Measurements from ENCODE around the gene ILKAP. TPM values are rescaled to one million over a fixed set of nuclear protein-coding genes. Genes with fewer than 3 reads are reported as not detected.
A peak's percentile ranks its signal among the peaks of the same experiment; 100 is the strongest.

Gene ILKAP
- polyA plus RNA-seq, 1 of the 3 experiments (the other 2 are of a cell fraction) = 49.2 TPM

DNA sequence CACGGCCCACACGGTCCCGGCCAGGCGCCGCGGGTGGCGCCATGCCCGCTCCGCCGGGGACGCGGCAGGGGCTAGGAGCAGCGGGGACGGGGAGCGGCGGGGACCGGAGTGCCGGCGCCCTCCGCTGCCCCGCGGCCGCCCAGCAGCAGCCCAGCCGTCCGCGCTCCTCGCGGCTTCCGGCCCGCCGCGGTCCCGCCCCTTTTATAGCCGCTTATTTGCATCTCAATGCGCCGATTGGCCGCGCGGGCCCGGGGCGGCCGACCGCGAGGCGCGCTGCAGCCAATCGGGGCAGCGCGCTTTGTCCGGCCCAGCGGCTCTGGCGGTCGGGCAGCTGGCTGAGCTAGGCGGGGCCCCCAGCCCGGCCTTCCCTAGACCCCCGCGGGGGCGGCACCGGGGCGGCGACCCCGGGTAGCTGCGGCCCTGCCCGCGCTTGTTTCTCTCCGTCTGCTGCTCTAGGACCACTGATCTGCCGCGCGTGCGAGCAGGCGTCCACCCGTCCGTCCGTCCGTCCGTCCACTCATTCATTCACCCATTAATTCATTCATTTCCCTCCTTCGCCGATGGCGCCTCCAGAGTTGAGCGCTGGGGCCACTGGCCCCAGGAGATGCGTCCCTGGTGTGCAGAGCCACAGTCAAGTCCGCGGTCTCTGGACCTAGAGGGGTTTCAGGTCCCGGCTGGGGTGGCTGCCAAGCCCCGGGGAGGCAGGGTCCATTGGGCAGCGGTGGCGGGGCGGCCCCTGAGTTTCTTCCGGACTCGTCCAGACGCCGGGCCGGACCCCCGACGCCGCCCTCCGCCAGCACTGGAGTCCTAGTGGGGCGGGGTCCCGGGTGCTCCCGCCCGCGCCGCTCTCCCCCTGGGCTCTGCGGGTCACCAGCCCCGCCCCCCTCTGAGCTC lies 36.6 kb upstream of the ILKAP start, which contains the start of gene HES6:
HES6 (minus strand) TSS at position 176 of the 894 bp plus-strand sequence; CDS start at position 43, 133 bp downstream.
- no peaks in the 10 kb centered on the region for H3K9me3 ChIP-seq
- peak within 1 kb of the TSS; percentile 90 for H2AFZ ChIP-seq (ENCODE audit: low read depth)
- ChIA-PET CTCF (interaction anchor here (0.8 to 2.5 kb wide), 6 partner anchors 16 to 382 kb away, joined by 3 to 17 read pairs (median 4); no protein-coding TSS in a partner anchor), POLR2A (interaction anchor here (0.7 to 1.1 kb wide), 3 partner anchors 178 to 354 kb away, joined by 3 read pairs; no protein-coding TSS in a partner anchor)
- DNase-seq = peak; percentile 98
- no peaks in the 10 kb centered on the region for H3K9me2 ChIP-seq
- no peaks in the 10 kb centered on the region; the same call in 1 of the 2 replicates for H3K27me3 ChIP-seq (ENCODE audit: insufficient read depth)
- peaks cover 0 to 28% of the 10 kb centered on the region in 2 experiments; a peak in 1 of 4 replicates for H3K4me1 ChIP-seq (ENCODE audit: control insufficient read depth in 1 of 2, insufficient read depth in 2 of 2, low read depth in 1 of 2, low read length in 1 of 2)
- peaks cover 3% of the 10 kb centered on the region for H3F3A ChIP-seq (replicated peaks; ENCODE audit: insufficient read depth)
- no peaks in the 10 kb centered on the region for H4K20me1 ChIP-seq (ENCODE audit: insufficient read depth)
- no peaks in the 10 kb centered on the region for H3K79me2 ChIP-seq (ENCODE audit: insufficient read depth)
- no peaks in the 10 kb centered on the region for H3K36me3 ChIP-seq (replicated peaks in 1 of 2; ENCODE audit: control insufficient read depth in 1 of 2, insufficient read depth in 2 of 2, low read length in 1 of 2)
- peak within 1 kb of the TSS; percentile 46; the same call in 1 of the 2 replicates for H3K9ac ChIP-seq
- peak within 1 kb of the TSS; percentile 78 for H3K4me2 ChIP-seq
- peak within 1 kb of the TSS; percentile 54 to 74 for H3K4me3 ChIP-seq (ENCODE audit: low read depth in 2 of 2, low read length in 1 of 2)
- H3K27ac ChIP-seq (ENCODE audit: low read depth in 2 of 2, low read length in 1 of 2) = peak within 1 kb of the TSS in 1 of 2 experiments; percentile 83; a peak in 2 of 4 replicates
- WGBS (ENCODE audit: low lambda C conversion rate) = 3% methylated on average over 18 of the region's 105 CpGs
- no peak for TF ChIP-seq FOXJ3 (CRISPR knock-in tag; IDR thresholded peaks at IDR 0.05)
- TF ChIP-seq FOXM1 (IDR thresholded peaks at IDR 0.05; ENCODE audit: low read depth) = no peak
- TF ChIP-seq MXI1 (IDR thresholded peaks at IDR 0.05; ENCODE audit: low read depth, low read length) = peak; percentile 18; the same call in 1 of the 2 replicates
- TF ChIP-seq TCF12 (IDR thresholded peaks at IDR 0.05) = no peak
- TF ChIP-seq NRF1 (IDR thresholded peaks at IDR 0.05; ENCODE audit: low read depth, low read length) = 0 out of 2 replicates have a peak, but pooled peaks have one; percentile 29
- TF ChIP-seq FOSL2 (IDR thresholded peaks at IDR 0.05; ENCODE audit: borderline replicate concordance, low read depth) = no peak
- no peak for TF ChIP-seq RFX5 (IDR thresholded peaks at IDR 0.05; ENCODE audit: low read length)
- no peak for TF ChIP-seq ELF1 (IDR thresholded peaks at IDR 0.05)
- TF ChIP-seq TEAD4 (IDR thresholded peaks at IDR 0.05; ENCODE audit: borderline replicate concordance, insufficient read depth) = no peak
- TF ChIP-seq SIN3A (IDR thresholded peaks at IDR 0.05; ENCODE audit: borderline replicate concordance, low read depth, low read length) = no peak
- TF ChIP-seq, protein P1, sequence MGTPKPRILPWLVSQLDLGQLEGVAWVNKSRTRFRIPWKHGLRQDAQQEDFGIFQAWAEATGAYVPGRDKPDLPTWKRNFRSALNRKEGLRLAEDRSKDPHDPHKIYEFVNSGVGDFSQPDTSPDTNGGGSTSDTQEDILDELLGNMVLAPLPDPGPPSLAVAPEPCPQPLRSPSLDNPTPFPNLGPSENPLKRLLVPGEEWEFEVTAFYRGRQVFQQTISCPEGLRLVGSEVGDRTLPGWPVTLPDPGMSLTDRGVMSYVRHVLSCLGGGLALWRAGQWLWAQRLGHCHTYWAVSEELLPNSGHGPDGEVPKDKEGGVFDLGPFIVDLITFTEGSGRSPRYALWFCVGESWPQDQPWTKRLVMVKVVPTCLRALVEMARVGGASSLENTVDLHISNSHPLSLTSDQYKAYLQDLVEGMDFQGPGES (IDR thresholded peaks at IDR 0.05; ENCODE audit: low read depth, low read length) = peak; percentile 37; the same call in 1 of the 2 replicates
- TF ChIP-seq, protein P2, sequence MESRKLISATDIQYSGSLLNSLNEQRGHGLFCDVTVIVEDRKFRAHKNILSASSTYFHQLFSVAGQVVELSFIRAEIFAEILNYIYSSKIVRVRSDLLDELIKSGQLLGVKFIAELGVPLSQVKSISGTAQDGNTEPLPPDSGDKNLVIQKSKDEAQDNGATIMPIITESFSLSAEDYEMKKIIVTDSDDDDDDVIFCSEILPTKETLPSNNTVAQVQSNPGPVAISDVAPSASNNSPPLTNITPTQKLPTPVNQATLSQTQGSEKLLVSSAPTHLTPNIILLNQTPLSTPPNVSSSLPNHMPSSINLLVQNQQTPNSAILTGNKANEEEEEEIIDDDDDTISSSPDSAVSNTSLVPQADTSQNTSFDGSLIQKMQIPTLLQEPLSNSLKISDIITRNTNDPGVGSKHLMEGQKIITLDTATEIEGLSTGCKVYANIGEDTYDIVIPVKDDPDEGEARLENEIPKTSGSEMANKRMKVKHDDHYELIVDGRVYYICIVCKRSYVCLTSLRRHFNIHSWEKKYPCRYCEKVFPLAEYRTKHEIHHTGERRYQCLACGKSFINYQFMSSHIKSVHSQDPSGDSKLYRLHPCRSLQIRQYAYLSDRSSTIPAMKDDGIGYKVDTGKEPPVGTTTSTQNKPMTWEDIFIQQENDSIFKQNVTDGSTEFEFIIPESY (IDR thresholded peaks at IDR 0.05; ENCODE audit: borderline replicate concordance, low read depth) = no peak
- TF ChIP-seq, protein P3, sequence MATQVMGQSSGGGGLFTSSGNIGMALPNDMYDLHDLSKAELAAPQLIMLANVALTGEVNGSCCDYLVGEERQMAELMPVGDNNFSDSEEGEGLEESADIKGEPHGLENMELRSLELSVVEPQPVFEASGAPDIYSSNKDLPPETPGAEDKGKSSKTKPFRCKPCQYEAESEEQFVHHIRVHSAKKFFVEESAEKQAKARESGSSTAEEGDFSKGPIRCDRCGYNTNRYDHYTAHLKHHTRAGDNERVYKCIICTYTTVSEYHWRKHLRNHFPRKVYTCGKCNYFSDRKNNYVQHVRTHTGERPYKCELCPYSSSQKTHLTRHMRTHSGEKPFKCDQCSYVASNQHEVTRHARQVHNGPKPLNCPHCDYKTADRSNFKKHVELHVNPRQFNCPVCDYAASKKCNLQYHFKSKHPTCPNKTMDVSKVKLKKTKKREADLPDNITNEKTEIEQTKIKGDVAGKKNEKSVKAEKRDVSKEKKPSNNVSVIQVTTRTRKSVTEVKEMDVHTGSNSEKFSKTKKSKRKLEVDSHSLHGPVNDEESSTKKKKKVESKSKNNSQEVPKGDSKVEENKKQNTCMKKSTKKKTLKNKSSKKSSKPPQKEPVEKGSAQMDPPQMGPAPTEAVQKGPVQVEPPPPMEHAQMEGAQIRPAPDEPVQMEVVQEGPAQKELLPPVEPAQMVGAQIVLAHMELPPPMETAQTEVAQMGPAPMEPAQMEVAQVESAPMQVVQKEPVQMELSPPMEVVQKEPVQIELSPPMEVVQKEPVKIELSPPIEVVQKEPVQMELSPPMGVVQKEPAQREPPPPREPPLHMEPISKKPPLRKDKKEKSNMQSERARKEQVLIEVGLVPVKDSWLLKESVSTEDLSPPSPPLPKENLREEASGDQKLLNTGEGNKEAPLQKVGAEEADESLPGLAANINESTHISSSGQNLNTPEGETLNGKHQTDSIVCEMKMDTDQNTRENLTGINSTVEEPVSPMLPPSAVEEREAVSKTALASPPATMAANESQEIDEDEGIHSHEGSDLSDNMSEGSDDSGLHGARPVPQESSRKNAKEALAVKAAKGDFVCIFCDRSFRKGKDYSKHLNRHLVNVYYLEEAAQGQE (IDR thresholded peaks at IDR 0.05; ENCODE audit: low read depth, low read length) = no peak
- no peak for TF ChIP-seq RAD21 (IDR thresholded peaks at IDR 0.05; ENCODE audit: low read length)
- no peak for TF ChIP-seq YY1 (IDR thresholded peaks at IDR 0.05; ENCODE audit: low read depth)
- TF ChIP-seq, protein P4, sequence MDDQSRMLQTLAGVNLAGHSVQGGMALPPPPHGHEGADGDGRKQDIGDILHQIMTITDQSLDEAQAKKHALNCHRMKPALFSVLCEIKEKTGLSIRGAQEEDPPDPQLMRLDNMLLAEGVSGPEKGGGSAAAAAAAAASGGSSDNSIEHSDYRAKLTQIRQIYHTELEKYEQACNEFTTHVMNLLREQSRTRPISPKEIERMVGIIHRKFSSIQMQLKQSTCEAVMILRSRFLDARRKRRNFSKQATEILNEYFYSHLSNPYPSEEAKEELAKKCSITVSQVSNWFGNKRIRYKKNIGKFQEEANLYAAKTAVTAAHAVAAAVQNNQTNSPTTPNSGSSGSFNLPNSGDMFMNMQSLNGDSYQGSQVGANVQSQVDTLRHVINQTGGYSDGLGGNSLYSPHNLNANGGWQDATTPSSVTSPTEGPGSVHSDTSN (IDR thresholded peaks at IDR 0.05) = no peak
- TF ChIP-seq, protein P5, sequence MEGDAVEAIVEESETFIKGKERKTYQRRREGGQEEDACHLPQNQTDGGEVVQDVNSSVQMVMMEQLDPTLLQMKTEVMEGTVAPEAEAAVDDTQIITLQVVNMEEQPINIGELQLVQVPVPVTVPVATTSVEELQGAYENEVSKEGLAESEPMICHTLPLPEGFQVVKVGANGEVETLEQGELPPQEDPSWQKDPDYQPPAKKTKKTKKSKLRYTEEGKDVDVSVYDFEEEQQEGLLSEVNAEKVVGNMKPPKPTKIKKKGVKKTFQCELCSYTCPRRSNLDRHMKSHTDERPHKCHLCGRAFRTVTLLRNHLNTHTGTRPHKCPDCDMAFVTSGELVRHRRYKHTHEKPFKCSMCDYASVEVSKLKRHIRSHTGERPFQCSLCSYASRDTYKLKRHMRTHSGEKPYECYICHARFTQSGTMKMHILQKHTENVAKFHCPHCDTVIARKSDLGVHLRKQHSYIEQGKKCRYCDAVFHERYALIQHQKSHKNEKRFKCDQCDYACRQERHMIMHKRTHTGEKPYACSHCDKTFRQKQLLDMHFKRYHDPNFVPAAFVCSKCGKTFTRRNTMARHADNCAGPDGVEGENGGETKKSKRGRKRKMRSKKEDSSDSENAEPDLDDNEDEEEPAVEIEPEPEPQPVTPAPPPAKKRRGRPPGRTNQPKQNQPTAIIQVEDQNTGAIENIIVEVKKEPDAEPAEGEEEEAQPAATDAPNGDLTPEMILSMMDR (IDR thresholded peaks at IDR 0.05) = no peak
- TF ChIP-seq, protein P6, sequence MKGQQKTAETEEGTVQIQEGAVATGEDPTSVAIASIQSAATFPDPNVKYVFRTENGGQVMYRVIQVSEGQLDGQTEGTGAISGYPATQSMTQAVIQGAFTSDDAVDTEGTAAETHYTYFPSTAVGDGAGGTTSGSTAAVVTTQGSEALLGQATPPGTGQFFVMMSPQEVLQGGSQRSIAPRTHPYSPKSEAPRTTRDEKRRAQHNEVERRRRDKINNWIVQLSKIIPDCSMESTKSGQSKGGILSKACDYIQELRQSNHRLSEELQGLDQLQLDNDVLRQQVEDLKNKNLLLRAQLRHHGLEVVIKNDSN (IDR thresholded peaks at IDR 0.05; ENCODE audit: borderline replicate concordance, low read depth) = no peak
- TF ChIP-seq, protein P7, sequence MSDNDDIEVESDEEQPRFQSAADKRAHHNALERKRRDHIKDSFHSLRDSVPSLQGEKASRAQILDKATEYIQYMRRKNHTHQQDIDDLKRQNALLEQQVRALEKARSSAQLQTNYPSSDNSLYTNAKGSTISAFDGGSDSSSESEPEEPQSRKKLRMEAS (IDR thresholded peaks at IDR 0.05; ENCODE audit: low read depth) = no peak
- no peak for TF ChIP-seq CHD2 (IDR thresholded peaks at IDR 0.05; ENCODE audit: low read length, partially characterized antibody)
- TF ChIP-seq POLR2AphosphoS5 (IDR thresholded peaks at IDR 0.05; ENCODE audit: low read depth, low read length) = peak; percentile 65

All from SK-N-SH (cell line).